Liver (tissue), 9 donors: ENCODE measurements around the gene ANKDD1A. TPM values are rescaled to one million over a fixed set of nuclear protein-coding genes. Genes with fewer than 3 reads are reported as not detected.

ENCODE experiments used
- DNase-seq: peaks from one replicate; pipeline ENCODE4 v3.0.0-alpha.2; 2017; ENCODE audit warnings: low spot score
- H3K27ac ChIP-seq, 2 donors: one replicate each; pipeline ENCODE4 v1.7.0; 2013; ENCODE audit warnings: inconsistent platforms in 2 of 2, low read length in 2 of 2, control low read depth in 1 of 2, low read depth in 1 of 2, mild to moderate bottlenecking in 1 of 2
- H3K27me3 ChIP-seq, 4 donors: one replicate each; pipeline versions ENCODE4 v1.6.1 to v1.7.0; 2013; ENCODE audit warnings: low read length in 3 of 4, inconsistent platforms in 1 of 4, mild to moderate bottlenecking in 1 of 4, moderate library complexity in 1 of 4; ENCODE audit not compliant: control insufficient read depth in 4 of 4, insufficient read depth in 4 of 4
- H3K36me3 ChIP-seq, 4 donors: one replicate each; pipeline versions ENCODE4 v1.6.1 to v1.7.0; 2013; ENCODE audit warnings: low read length in 3 of 4, mild to moderate bottlenecking in 3 of 4, low read depth in 1 of 4, moderate library complexity in 1 of 4; ENCODE audit not compliant: control insufficient read depth in 4 of 4, insufficient read depth in 3 of 4
- H3K4me1 ChIP-seq, 4 donors: one replicate each; pipeline versions ENCODE4 v1.6.1 to v1.7.0; 2013; ENCODE audit warnings: low read length in 3 of 4, mild to moderate bottlenecking in 3 of 4, moderate library complexity in 1 of 4; ENCODE audit not compliant: control insufficient read depth in 4 of 4, insufficient read depth in 4 of 4
- H3K4me3 ChIP-seq, 3 donors: one replicate each; pipeline versions ENCODE4 v1.6.1 to v1.7.0; 2013; ENCODE audit warnings: low read length in 3 of 3, control low read depth in 1 of 3, low read depth in 1 of 3, mild to moderate bottlenecking in 1 of 3
- H3K9ac ChIP-seq, 2 donors: one replicate each; pipeline ENCODE4 v1.7.0; 2013; ENCODE audit warnings: low read length in 2 of 2, mild to moderate bottlenecking in 2 of 2, moderate library complexity in 2 of 2, control low read depth in 1 of 2, low read depth in 1 of 2
- H3K9me3 ChIP-seq, 4 donors: one replicate each; pipeline versions ENCODE4 v1.6.1 to v1.7.0; 2013; ENCODE audit warnings: low read length in 3 of 4; ENCODE audit not compliant: control insufficient read depth in 4 of 4
- EGR1 ChIP-seq, 2 donors: IDR thresholded peaks; 2 replicates each; pipeline ENCODE4 v1.6.1; 2016 to 2018; ENCODE audit warnings: antibody characterized with exemption in 2 of 2, low read depth in 2 of 2
- FOXA2 ChIP-seq: IDR thresholded peaks from 2 replicates; pipeline ENCODE4 v1.6.1; 2016; ENCODE audit warnings: antibody characterized with exemption
- GABPA ChIP-seq, 2 donors: IDR thresholded peaks in 1 of 2; conservative IDR thresholded peaks in 1 of 2; 2 replicates each; pipeline ENCODE4 v1.6.1; 2016; ENCODE audit warnings: antibody characterized with exemption in 2 of 2, mild to moderate bottlenecking in 1 of 2, moderate library complexity in 1 of 2
- HNF4A ChIP-seq, 2 donors: conservative IDR thresholded peaks; 2 replicates each; pipeline ENCODE4 v1.6.1; 2016; ENCODE audit warnings: antibody characterized with exemption in 2 of 2, mild to moderate bottlenecking in 2 of 2
- JUND ChIP-seq, 2 donors: IDR thresholded peaks; 2 replicates each; pipeline ENCODE4 v1.6.1; 2016; ENCODE audit warnings: antibody characterized with exemption in 2 of 2
- NR2F2 ChIP-seq: IDR thresholded peaks from 2 replicates; pipeline ENCODE4 v1.6.1; 2016; ENCODE audit warnings: antibody characterized with exemption
- RAD21 ChIP-seq, 2 donors: IDR thresholded peaks; 2 replicates each; pipeline ENCODE4 v1.6.1; 2016; ENCODE audit warnings: antibody characterized with exemption in 2 of 2, mild to moderate bottlenecking in 2 of 2
- RXRA ChIP-seq, 2 donors: IDR thresholded peaks; 2 replicates each; pipeline ENCODE4 v1.6.1; 2017 to 2018; ENCODE audit warnings: antibody characterized with exemption in 2 of 2, mild to moderate bottlenecking in 1 of 2
- SP1 ChIP-seq: IDR thresholded peaks from 2 replicates; pipeline ENCODE4 v1.6.1; 2018; ENCODE audit warnings: antibody characterized with exemption, mild to moderate bottlenecking
- WGBS: extraction: QIAGEN DNeasy Blood & Tissue Kit; methylation state at CpG from one replicate; pipeline ENCODE4 v1.1.7; 2013; 5-methylcytosine and 5-hydroxymethylcytosine counted together
- polyA plus RNA-seq, 2 donors: library from polyadenylated mRNA; stranded (reverse) in 1 of 2; unstranded in 1 of 2; fragments of 200-250 nt in 1 of 2; fragments of >200 nt in 1 of 2; fragmentation: Nextera tagmentation in 1 of 2; extraction: Ambion mirVana in 1 of 2; gene quantifications; one replicate each; pipeline versions ENCODE4 v1.2.1 to v1.2.3, GENCODE V29; 2013 to 2015
- total RNA-seq, 2 donors: library from RNA; depleted of rRNA; stranded (reverse); fragments of >200 nt; gene quantifications; one replicate each; pipeline ENCODE4 v1.2.3, GENCODE V29; 2014
- TF ChIP-seq, protein P1 (sequence below): IDR thresholded peaks from 2 replicates; pipeline ENCODE4 v1.6.1; 2016; ENCODE audit warnings: antibody characterized with exemption
- TF ChIP-seq, protein P2 (sequence below): IDR thresholded peaks from 2 replicates; pipeline ENCODE4 v1.6.1; 2016; ENCODE audit warnings: antibody characterized with exemption
- TF ChIP-seq, protein P3 (sequence below): fragments of 150-350 bp; IDR thresholded peaks from 2 replicates; pipeline ENCODE4 v1.5.1; 2017; ENCODE audit warnings: improper control_type of control experiment, low read depth, low read length; ENCODE audit not compliant: missing input control
- donor health status: healthy.
- donor health status: healthy.
- donor health status: healthy.
- donor health status: healthy.
- donor health status: healthy.

Gene ANKDD1A
- total and polyA plus RNA-seq, 4 donors: 0.32 to 1.0 (median 0.59) TPM

DNA sequence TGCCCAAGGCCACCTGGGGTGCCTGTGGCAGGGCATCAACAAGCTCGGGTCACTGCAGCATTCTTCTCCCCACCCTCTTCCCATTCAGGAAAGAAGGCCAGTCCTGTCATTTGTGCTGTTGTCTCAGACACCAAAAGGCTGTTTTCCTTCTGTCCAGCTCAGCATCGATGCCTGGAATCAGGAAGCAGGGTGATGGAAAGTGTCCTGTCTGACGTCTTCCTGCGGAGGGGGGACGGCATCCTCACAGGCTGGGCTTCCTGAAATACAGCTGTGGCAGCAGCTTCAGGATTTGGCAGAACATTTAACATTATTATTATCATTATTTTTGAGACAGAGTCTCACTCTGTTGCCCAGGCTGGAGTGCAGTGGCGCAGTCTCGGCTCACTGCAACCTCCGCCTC lies 33.0 kb upstream of the ANKDD1A start:
- DNase-seq: no peak
- no peaks in the 10 kb centered on the region for H3K36me3 ChIP-seq
- no peak overlapping the region for H3K9ac ChIP-seq
- peak overlapping the region; percentile 44 to 76 for H3K27ac ChIP-seq
- 70% methylated on average over 8 of the region's 8 CpGs for WGBS
- TF ChIP-seq HNF4A (conservative IDR thresholded peaks at IDR 0.05) (no peak), EGR1 (IDR thresholded peaks at IDR 0.05; ENCODE audit: low read depth in 2 of 2) (no peak), NR2F2 (peak; percentile 18), RXRA (IDR thresholded peaks at IDR 0.05) (no peak), JUND (IDR thresholded peaks at IDR 0.05) (no peak), SP1 (peak; percentile 33), GABPA (IDR thresholded peaks at IDR 0.05 in 1 of 2, conservative IDR thresholded peaks at IDR 0.05 in 1 of 2) (no peak), FOXA2 (no peak), RAD21 (IDR thresholded peaks at IDR 0.05) (peak in 1 of 2 donors; percentile 21)
- TF ChIP-seq, protein P1, sequence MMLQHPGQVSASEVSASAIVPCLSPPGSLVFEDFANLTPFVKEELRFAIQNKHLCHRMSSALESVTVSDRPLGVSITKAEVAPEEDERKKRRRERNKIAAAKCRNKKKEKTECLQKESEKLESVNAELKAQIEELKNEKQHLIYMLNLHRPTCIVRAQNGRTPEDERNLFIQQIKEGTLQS: no peak
- TF ChIP-seq, protein P2, sequence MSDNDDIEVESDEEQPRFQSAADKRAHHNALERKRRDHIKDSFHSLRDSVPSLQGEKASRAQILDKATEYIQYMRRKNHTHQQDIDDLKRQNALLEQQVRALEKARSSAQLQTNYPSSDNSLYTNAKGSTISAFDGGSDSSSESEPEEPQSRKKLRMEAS: no peak
- TF ChIP-seq, protein P3, sequence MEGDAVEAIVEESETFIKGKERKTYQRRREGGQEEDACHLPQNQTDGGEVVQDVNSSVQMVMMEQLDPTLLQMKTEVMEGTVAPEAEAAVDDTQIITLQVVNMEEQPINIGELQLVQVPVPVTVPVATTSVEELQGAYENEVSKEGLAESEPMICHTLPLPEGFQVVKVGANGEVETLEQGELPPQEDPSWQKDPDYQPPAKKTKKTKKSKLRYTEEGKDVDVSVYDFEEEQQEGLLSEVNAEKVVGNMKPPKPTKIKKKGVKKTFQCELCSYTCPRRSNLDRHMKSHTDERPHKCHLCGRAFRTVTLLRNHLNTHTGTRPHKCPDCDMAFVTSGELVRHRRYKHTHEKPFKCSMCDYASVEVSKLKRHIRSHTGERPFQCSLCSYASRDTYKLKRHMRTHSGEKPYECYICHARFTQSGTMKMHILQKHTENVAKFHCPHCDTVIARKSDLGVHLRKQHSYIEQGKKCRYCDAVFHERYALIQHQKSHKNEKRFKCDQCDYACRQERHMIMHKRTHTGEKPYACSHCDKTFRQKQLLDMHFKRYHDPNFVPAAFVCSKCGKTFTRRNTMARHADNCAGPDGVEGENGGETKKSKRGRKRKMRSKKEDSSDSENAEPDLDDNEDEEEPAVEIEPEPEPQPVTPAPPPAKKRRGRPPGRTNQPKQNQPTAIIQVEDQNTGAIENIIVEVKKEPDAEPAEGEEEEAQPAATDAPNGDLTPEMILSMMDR: no peak
- no peaks in the 10 kb centered on the region for H3K27me3 ChIP-seq
- no peaks in the 10 kb centered on the region for H3K9me3 ChIP-seq
- peaks cover 0 to 8% (median 5%) of the 10 kb centered on the region in 4 donors for H3K4me1 ChIP-seq
- H3K4me3 ChIP-seq: no peak overlapping the region

DNA sequence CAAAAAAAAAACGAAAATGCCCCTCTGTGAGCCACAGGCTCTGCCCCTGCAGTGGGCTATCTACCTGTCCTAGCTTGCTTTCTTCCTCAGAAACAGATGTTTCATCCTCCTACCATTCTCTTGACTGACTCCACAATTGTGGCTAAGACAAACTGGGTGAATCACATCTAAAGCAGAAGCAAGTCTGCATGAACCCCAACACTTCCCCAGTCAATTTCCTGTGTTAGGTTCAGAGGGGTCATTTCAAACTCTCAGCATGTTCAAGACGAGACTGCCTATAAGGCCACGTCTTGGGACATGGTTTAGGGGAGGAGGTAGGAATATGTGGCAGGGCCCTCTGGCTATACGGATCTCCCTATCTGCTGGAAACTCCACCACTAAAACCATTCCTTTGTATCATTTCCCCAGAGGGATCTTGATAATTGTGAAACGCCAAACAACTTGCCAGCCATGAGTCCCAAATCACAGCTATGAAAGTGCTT lies 28.6 kb upstream of the ANKDD1A start:
- TF ChIP-seq GABPA (IDR thresholded peaks at IDR 0.05 in 1 of 2, conservative IDR thresholded peaks at IDR 0.05 in 1 of 2): no peak
- TF ChIP-seq RXRA (IDR thresholded peaks at IDR 0.05): peak in 1 of 2 donors; percentile 11
- Histone ChIP-seq H3K9ac (no peak overlapping the region), H3K27me3 (no peaks in the 10 kb centered on the region), H3K27ac (peak overlapping the region; percentile 61 to 76), H3K4me1 (peaks cover 0 to 4% (median 2%) of the 10 kb centered on the region in 4 donors), H3K9me3 (no peaks in the 10 kb centered on the region), H3K4me3 (no peak overlapping the region), H3K36me3 (no peaks in the 10 kb centered on the region)
- no peak for DNase-seq
- 66% methylated on average over 5 of the region's 5 CpGs for WGBS

DNA sequence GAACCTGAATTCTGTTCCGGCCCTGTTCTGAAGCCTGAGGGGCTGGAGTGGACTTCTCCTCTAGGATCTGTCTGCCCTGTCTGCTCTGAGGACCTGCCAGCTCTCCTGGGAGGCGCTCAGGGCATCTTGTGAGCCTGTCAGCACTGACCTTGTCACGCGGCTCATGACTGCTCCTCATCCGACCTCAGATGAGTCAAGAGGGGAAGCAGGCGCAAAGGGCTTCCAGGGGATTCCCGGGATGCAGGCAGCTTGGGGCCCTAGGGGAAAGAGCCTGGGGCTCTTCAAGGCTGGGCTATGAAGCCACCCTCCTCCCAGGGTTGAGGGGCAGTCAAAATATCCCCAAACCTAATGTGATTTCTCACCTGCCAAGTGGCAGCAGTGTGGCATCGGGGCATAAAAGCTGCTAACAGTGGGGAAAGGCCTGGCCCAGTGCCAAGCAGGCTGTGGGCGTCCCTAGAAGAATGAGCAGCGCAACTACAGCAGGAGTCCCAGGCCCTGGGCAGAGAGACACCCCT lies 27.6 kb upstream of the ANKDD1A start:
- Histone ChIP-seq H3K4me1 (peaks cover 0 to 4% (median 2%) of the 10 kb centered on the region in 4 donors), H3K9me3 (no peaks in the 10 kb centered on the region), H3K9ac (no peak overlapping the region), H3K27ac (peak overlapping the region; percentile 61 to 76), H3K36me3 (no peaks in the 10 kb centered on the region), H3K27me3 (no peaks in the 10 kb centered on the region), H3K4me3 (no peak overlapping the region)
- TF ChIP-seq GABPA (IDR thresholded peaks at IDR 0.05 in 1 of 2, conservative IDR thresholded peaks at IDR 0.05 in 1 of 2) (no peak), RXRA (IDR thresholded peaks at IDR 0.05) (no peak), FOXA2 (no peak)
- TF ChIP-seq, protein P1: no peak
- WGBS: 55% methylated on average over 10 of the region's 10 CpGs
- DNase-seq: no peak
